Bronchial epithelial cell (primary cell): Measurements from ENCODE around the gene CD276. TPM values are rescaled to one million over a fixed set of nuclear protein-coding genes. Genes with fewer than 3 reads are reported as not detected.

Source experiments
- DNase-seq: peaks from one replicate; pipeline ENCODE4 v3.0.0-alpha.2; 2010; ENCODE audit warnings: low read depth
- FAIRE-seq: peaks from 2 replicates; lab custom pipeline; 2011; peaks lifted over from hg19 to GRCh38; lab: Jason Lieb, UNC
- H3K27me3 ChIP-seq: 2 replicates; pipeline ENCODE4 v1.5.1; 2011; ENCODE audit warnings: low read length; ENCODE audit not compliant: control insufficient read depth, insufficient read depth
- H3K36me3 ChIP-seq: 2 replicates; pipeline ENCODE4 v1.5.1; 2011; ENCODE audit warnings: low read length; ENCODE audit not compliant: control insufficient read depth, insufficient read depth
- H3K4me3 ChIP-seq: 2 replicates; pipeline ENCODE4 v1.5.1; 2011; ENCODE audit warnings: mild to moderate bottlenecking, low read depth, low read length, control low read depth
- CTCF ChIP-seq: IDR thresholded peaks from 2 replicates; pipeline ENCODE4 v1.5.1; 2011; ENCODE audit warnings: mild to moderate bottlenecking, moderate library complexity, low read length, control low read depth, inconsistent platforms; ENCODE audit not compliant: insufficient read depth, severe bottlenecking
- total RNA-seq: library from RNA; depleted of rRNA; stranded (reverse); fragments of >200 nt; gene quantifications from 2 replicates; pipeline ENCODE4 v1.2.1, GENCODE V29; 2014

CD276 gene
- total RNA-seq, 1 donor from 2014 or later: 21.9 TPM

GRCh38 chr15:73751899-73752805 is 68.0 kb downstream of the CD276 start:
- peaks cover 30% of the 10 kb centered on the region for H3K27me3 ChIP-seq
- no peak for DNase-seq
- TF ChIP-seq CTCF: no peak
- H3K36me3 ChIP-seq: no peaks in the 10 kb centered on the region
- H3K4me3 ChIP-seq: peak overlapping the region; percentile 28
- no peak for FAIRE-seq

GRCh38 chr15:73752806-73753193 is 68.6 kb downstream of the CD276 start:
- FAIRE-seq: no peak
- peak overlapping the region; percentile 28 for H3K4me3 ChIP-seq
- no peak for DNase-seq
- TF ChIP-seq CTCF: no peak
- H3K36me3 ChIP-seq: no peaks in the 10 kb centered on the region
- H3K27me3 ChIP-seq: peaks cover 25% of the 10 kb centered on the region

- FAIRE-seq (peak; percentile 52), DNase-seq (no peak)
Observed at GRCh38 chr15:73753250-73754130, 69.3 kb downstream of the CD276 start, which contains the start of gene INSYN1. Gene INSYN1, minus strand, starts transcription at chr15:73753351. Its CDS starts 2,221 bp downstream, at chr15:73751130.

GRCh38 chr15:73754461-73754860 is 70.3 kb downstream of the CD276 start:
- DNase-seq: no peak
- Histone ChIP-seq H3K4me3 (no peak overlapping the region), H3K27me3 (peaks cover 23% of the 10 kb centered on the region), H3K36me3 (no peaks in the 10 kb centered on the region)
- FAIRE-seq: no peak
- no peak for TF ChIP-seq CTCF

More at GRCh38 chr15:73753250-73754130, 69.3 kb downstream of the CD276 start, which contains the start of gene INSYN1:
- Histone ChIP-seq H3K4me3 (peak within 1 kb of the TSS; percentile 28), H3K27me3 (peaks cover 24% of the 10 kb centered on the region), H3K36me3 (no peaks in the 10 kb centered on the region)
- no peak for TF ChIP-seq CTCF

- H3K4me3 ChIP-seq: no peak overlapping the region
- H3K36me3 ChIP-seq: no peaks in the 10 kb centered on the region
- no peak for DNase-seq
- peaks cover 21% of the 10 kb centered on the region for H3K27me3 ChIP-seq
- TF ChIP-seq CTCF: no peak
- FAIRE-seq: no peak
Observed at GRCh38 chr15:73755481-73755880, 71.3 kb downstream of the CD276 start.
